ENCODE measurements around the gene CXCL3.

- TF ChIP-seq CTCF (conservative IDR thresholded peaks at IDR 0.05; ENCODE audit: low read depth in 2 of 2) (no peak), POLR2AphosphoS5 (IDR thresholded peaks at IDR 0.05; ENCODE audit: low read depth) (no peak), EZH2 (IDR thresholded peaks at IDR 0.05; ENCODE audit: low read depth, unreplicated experiment) (no peak), REST (IDR thresholded peaks at IDR 0.05; ENCODE audit: unreplicated experiment) (no peak)
These were observed 48.6 kb downstream of the CXCL3 start for GRCh38 chr4:73989928-73990327.

Measured in GM23338 (cell line).